K562 (cell line): Measurements from ENCODE around the gene ENC1. TPM values are rescaled to one million over a fixed set of nuclear protein-coding genes. Genes with fewer than 3 reads are reported as not detected.

Source experiments
- ATAC-seq: fragments of 200-7000 bp; cut with Tn5 transposase; 3 replicates; pipeline ENCODE4 v1.9.1; 2020; ENCODE audit warnings: moderate library complexity
- BruUV-seq: library from RNA; stranded (reverse); fragments of 400-500 nt; replicated peaks from 2 replicates; lab custom pipeline; 2021; lab: Mats Ljungman, UMichigan
- CTCF ChIA-PET: fragments of 300-600 bp; formaldehyde crosslinking; extraction: SDS; loops from one replicate; lab custom pipeline; 2021; ENCODE audit warnings: low intra/inter-chr PET ratio; lab: Yijun Ruan, JAX
- POLR2A ChIA-PET: fragments of 300-600, 350-650 bp; sonication (Branson Sonifier 250); formaldehyde crosslinking; extraction: SDS; loops from one replicate; lab custom pipeline; 2021; ENCODE audit warnings: antibody characterized with exemption, inconsistent platforms; lab: Yijun Ruan, JAX
- DNase-seq, 4 experiments: peaks; one replicate each; pipeline versions ENCODE4 v3.0.0 to v3.0.0-alpha.2; 2011 to 2018; ENCODE audit warnings: low spot score in 3 of 4, mixed read lengths in 3 of 4; ENCODE audit errors: extremely low read depth in 1 of 4
- FAIRE-seq: peaks from 2 replicates; lab custom pipeline; 2011; peaks lifted over from hg19 to GRCh38; lab: Jason Lieb, UNC
- H2AFZ ChIP-seq: 2 replicates; pipeline ENCODE4 v1.6.0; 2011; ENCODE audit warnings: low read depth, low read length, control low read depth, inconsistent platforms
- H3K27ac ChIP-seq: fragments of 200-600 bp; 3 replicates; pipeline ENCODE4 v1.8.0; 2011; ENCODE audit warnings: low read depth, mild to moderate bottlenecking, control low read depth, inconsistent platforms, low read length, moderate library complexity, mixed read lengths; ENCODE audit errors: extremely low read depth
- H3K27me3 ChIP-seq, 2 experiments: fragments of 300-600 bp in 1 of 2; 2 replicates in 1 of 2; 3 replicates in 1 of 2; pipeline versions ENCODE4 v1.6.0 to v1.8.0; 2011; ENCODE audit warnings: inconsistent platforms in 2 of 2, low read length in 2 of 2, mild to moderate bottlenecking in 1 of 2, mixed read lengths in 1 of 2, moderate library complexity in 1 of 2; ENCODE audit not compliant: control insufficient read depth in 2 of 2, insufficient read depth in 2 of 2
- H3K36me3 ChIP-seq: fragments of 300-600 bp; 3 replicates; pipeline ENCODE4 v1.8.0; 2011; ENCODE audit warnings: mild to moderate bottlenecking, low read length, inconsistent platforms; ENCODE audit not compliant: control insufficient read depth, insufficient read depth
- H3K4me1 ChIP-seq, 2 experiments: fragments of 200-600 bp in 1 of 2; replicated peaks in 1 of 2; 2 replicates in 1 of 2; 3 replicates in 1 of 2; pipeline versions ENCODE4 v1.5.1 to v1.8.0; 2011; ENCODE audit warnings: inconsistent platforms in 2 of 2, low read length in 2 of 2, mild to moderate bottlenecking in 1 of 2, mixed read lengths in 1 of 2, moderate library complexity in 1 of 2; ENCODE audit not compliant: control insufficient read depth in 2 of 2, insufficient read depth in 2 of 2
- H3K4me2 ChIP-seq: 2 replicates; pipeline ENCODE4 v1.6.1; 2011; ENCODE audit warnings: low read length, control low read depth, inconsistent platforms, mixed read lengths; ENCODE audit not compliant: insufficient read depth
- H3K4me3 ChIP-seq: fragments of 200-600 bp; sonication (generic), shearing (Covaris generic); 2 replicates; pipeline ENCODE4 v1.5.1; 2016; ENCODE audit warnings: control low read depth, inconsistent platforms
- H3K79me2 ChIP-seq: fragments of 200-600 bp; 3 replicates; pipeline ENCODE4 v1.8.0; 2011; ENCODE audit warnings: low read length, inconsistent platforms; ENCODE audit not compliant: control insufficient read depth, insufficient read depth
- H3K9ac ChIP-seq, 2 experiments: 2 replicates each; pipeline versions ENCODE4 v1.6.0 to v1.6.1; 2011; ENCODE audit warnings: low read depth in 2 of 2, low read length in 2 of 2, control low read depth in 1 of 2, inconsistent platforms in 1 of 2, mild to moderate bottlenecking in 1 of 2, mixed read lengths in 1 of 2; ENCODE audit not compliant: insufficient read depth in 1 of 2
- H3K9me1 ChIP-seq: one replicate; pipeline ENCODE4 v1.6.0; 2011; ENCODE audit warnings: inconsistent platforms, mild to moderate bottlenecking, low read length, moderate library complexity; ENCODE audit not compliant: control insufficient read depth, insufficient read depth
- H3K9me3 ChIP-seq: replicated peaks from 2 replicates; pipeline ENCODE4 v1.5.1; 2011; ENCODE audit warnings: low read depth, low read length, inconsistent platforms; ENCODE audit not compliant: control insufficient read depth, insufficient read depth
- H4K20me1 ChIP-seq: replicated peaks from 2 replicates; pipeline ENCODE4 v1.6.1; 2011; ENCODE audit warnings: low read length, inconsistent platforms, mixed read lengths; ENCODE audit not compliant: control insufficient read depth, insufficient read depth
- ATF1 ChIP-seq, 2 experiments: fragments of 450-650 bp in 1 of 2; IDR thresholded peaks; 2 replicates each; pipeline ENCODE4 v1.6.1; 2016; ENCODE audit warnings: missing compliant biosample characterization in 1 of 2, missing genetic modification characterization in 1 of 2
- BHLHE40 ChIP-seq: IDR thresholded peaks from 2 replicates; pipeline ENCODE4 v1.6.1; 2011; ENCODE audit warnings: low read length, improper control_type of control experiment
- CCAR2 ChIP-seq: fragments of 200-400 bp; formaldehyde crosslinking; IDR thresholded peaks from 2 replicates; pipeline ENCODE4 v1.6.1; 2017; ENCODE audit warnings: mild to moderate bottlenecking, low read depth, low read length
- CEBPB ChIP-seq: fragments of 450-650 bp; IDR thresholded peaks from 2 replicates; pipeline ENCODE4 v1.6.1; 2016; ENCODE audit warnings: missing genetic modification characterization, missing compliant biosample characterization
- ESRRA ChIP-seq: fragments of 450-650 bp; IDR thresholded peaks from 2 replicates; pipeline ENCODE4 v1.6.1; 2014; ENCODE audit warnings: low read depth, mild to moderate bottlenecking, moderate library complexity, borderline replicate concordance
- ETS2 ChIP-seq: IDR thresholded peaks from 2 replicates; pipeline ENCODE4 v1.6.1; 2016; ENCODE audit warnings: borderline replicate concordance, missing genetic modification characterization, mild to moderate bottlenecking, moderate library complexity, missing compliant biosample characterization; ENCODE audit not compliant: poor library complexity, severe bottlenecking
- LCOR ChIP-seq: sonication (generic); formaldehyde crosslinking; IDR thresholded peaks from 2 replicates; pipeline ENCODE4 v1.8.0; 2022; ENCODE audit warnings: mild to moderate bottlenecking, missing genetic modification reagents
- NFXL1 ChIP-seq: fragments of 450-650 bp; formaldehyde crosslinking; IDR thresholded peaks from 2 replicates; pipeline ENCODE4 v1.4.0; 2021; ENCODE audit warnings: mild to moderate bottlenecking
- POLR2B ChIP-seq: fragments of 450-650 bp; IDR thresholded peaks from 2 replicates; pipeline ENCODE4 v1.6.1; 2018; ENCODE audit warnings: low read depth; ENCODE audit not compliant: partially characterized antibody
- RCOR1 ChIP-seq, 2 experiments: IDR thresholded peaks; 2 replicates each; pipeline ENCODE4 v1.6.1; 2012; ENCODE audit warnings: low read depth in 2 of 2, low read length in 2 of 2, borderline replicate concordance in 1 of 2, improper control_type of control experiment in 1 of 2
- YBX1 ChIP-seq: fragments of 450-650 bp; IDR thresholded peaks from 2 replicates; pipeline ENCODE4 v1.7.1; 2016; ENCODE audit warnings: mild to moderate bottlenecking
- ZNF384 ChIP-seq: IDR thresholded peaks from 2 replicates; pipeline ENCODE4 v1.6.1; 2012; ENCODE audit warnings: low read depth, low read length, improper control_type of control experiment
- in situ Hi-C: fragments of 300-500 bp; cut with MboI; formaldehyde crosslinking; loops from 4 replicates; pipeline ENCODE4 v1.15.0; 2018; ENCODE audit warnings: inconsistent platforms, mixed read lengths
- intact Hi-C: fragments of 100-400 bp; cut with micrococcal nuclease; formaldehyde crosslinking; loops from 2 replicates; pipeline ENCODE4 v1.14.2; 2022
- polyA plus RNA-seq, 8 experiments: library from polyadenylated mRNA; depleted of rRNA in 4 of 8; stranded (reverse) in 5 of 8; unstranded in 3 of 8; fragments of >200 nt; fragmentation: Nextera tagmentation in 2 of 8; fragmentation: Illumina TruSeq in 1 of 8; extraction: Ambion mirVana in 2 of 8; extraction: Trizol in 1 of 8; gene quantifications; 2 replicates each; pipeline versions ENCODE4 v1.2.1 to v1.2.3, GENCODE V29; 2011 to 2014; ENCODE audit warnings: inconsistent platforms in 1 of 8, missing spikeins in 1 of 8
- total RNA-seq, 7 experiments: library from RNA; depleted of rRNA in 6 of 7; stranded (reverse); fragments of >200 nt in 6 of 7; fragmentation: Illumina TruSeq in 2 of 7; extraction: Trizol in 2 of 7; gene quantifications; 2 replicates each; pipeline versions ENCODE4 v1.2.1 to v1.2.3, GENCODE V29; 2011 to 2021; ENCODE audit warnings: low replicate concordance in 1 of 7
- TF ChIP-seq, protein P1 (sequence below), 2 experiments: fragments of 150-350 bp in 1 of 2; IDR thresholded peaks; 2 replicates each; pipeline ENCODE4 v1.6.1; 2012 to 2016; ENCODE audit warnings: low read depth in 2 of 2, low read length in 2 of 2, mild to moderate bottlenecking in 1 of 2, moderate library complexity in 1 of 2
- TF ChIP-seq, protein P2 (sequence below): sonication (generic); formaldehyde crosslinking; IDR thresholded peaks from 2 replicates; pipeline ENCODE4 v1.8.0; 2022; ENCODE audit warnings: mild to moderate bottlenecking, missing genetic modification reagents

Gene ENC1
- total and polyA plus RNA-seq, 9 of the 15 experiments (the other 6 are each of a cell fraction or from before 2014, with no cell fraction given) = 0.17 to 3.2 (median 0.97) TPM

- ChIA-PET POLR2A (no interaction called here), CTCF (interaction anchor here (0.6 kb wide), 1 partner anchor 235 kb away, joined by 5 read pairs; no protein-coding TSS in a partner anchor)
- no peaks in the 10 kb centered on the region for H3K9me3 ChIP-seq
- no peak overlapping the region for H3K27ac ChIP-seq
- BruUV-seq = no TSS peak
- no peak overlapping the region for H2AFZ ChIP-seq
- intact Hi-C loops = no loop called here
- TF ChIP-seq YBX1 = no peak
- TF ChIP-seq RCOR1 (IDR thresholded peaks at IDR 0.05; ENCODE audit: borderline replicate concordance in 1 of 2, low read depth in 2 of 2, low read length in 2 of 2) = no peak
- TF ChIP-seq CCAR2 = no peak
- no peak for TF ChIP-seq ESRRA
- TF ChIP-seq, protein P1, sequence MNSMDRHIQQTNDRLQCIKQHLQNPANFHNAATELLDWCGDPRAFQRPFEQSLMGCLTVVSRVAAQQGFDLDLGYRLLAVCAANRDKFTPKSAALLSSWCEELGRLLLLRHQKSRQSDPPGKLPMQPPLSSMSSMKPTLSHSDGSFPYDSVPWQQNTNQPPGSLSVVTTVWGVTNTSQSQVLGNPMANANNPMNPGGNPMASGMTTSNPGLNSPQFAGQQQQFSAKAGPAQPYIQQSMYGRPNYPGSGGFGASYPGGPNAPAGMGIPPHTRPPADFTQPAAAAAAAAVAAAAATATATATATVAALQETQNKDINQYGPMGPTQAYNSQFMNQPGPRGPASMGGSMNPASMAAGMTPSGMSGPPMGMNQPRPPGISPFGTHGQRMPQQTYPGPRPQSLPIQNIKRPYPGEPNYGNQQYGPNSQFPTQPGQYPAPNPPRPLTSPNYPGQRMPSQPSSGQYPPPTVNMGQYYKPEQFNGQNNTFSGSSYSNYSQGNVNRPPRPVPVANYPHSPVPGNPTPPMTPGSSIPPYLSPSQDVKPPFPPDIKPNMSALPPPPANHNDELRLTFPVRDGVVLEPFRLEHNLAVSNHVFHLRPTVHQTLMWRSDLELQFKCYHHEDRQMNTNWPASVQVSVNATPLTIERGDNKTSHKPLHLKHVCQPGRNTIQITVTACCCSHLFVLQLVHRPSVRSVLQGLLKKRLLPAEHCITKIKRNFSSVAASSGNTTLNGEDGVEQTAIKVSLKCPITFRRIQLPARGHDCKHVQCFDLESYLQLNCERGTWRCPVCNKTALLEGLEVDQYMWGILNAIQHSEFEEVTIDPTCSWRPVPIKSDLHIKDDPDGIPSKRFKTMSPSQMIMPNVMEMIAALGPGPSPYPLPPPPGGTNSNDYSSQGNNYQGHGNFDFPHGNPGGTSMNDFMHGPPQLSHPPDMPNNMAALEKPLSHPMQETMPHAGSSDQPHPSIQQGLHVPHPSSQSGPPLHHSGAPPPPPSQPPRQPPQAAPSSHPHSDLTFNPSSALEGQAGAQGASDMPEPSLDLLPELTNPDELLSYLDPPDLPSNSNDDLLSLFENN (IDR thresholded peaks at IDR 0.05; ENCODE audit: low read depth in 2 of 2, low read length in 2 of 2) = no peak
- TF ChIP-seq POLR2B = no peak
- no peak for TF ChIP-seq NFXL1 (CRISPR knock-in tag)
- TF ChIP-seq LCOR (CRISPR knock-in tag) = no peak
- no peak for TF ChIP-seq ETS2 (tag)
- TF ChIP-seq, protein P2, sequence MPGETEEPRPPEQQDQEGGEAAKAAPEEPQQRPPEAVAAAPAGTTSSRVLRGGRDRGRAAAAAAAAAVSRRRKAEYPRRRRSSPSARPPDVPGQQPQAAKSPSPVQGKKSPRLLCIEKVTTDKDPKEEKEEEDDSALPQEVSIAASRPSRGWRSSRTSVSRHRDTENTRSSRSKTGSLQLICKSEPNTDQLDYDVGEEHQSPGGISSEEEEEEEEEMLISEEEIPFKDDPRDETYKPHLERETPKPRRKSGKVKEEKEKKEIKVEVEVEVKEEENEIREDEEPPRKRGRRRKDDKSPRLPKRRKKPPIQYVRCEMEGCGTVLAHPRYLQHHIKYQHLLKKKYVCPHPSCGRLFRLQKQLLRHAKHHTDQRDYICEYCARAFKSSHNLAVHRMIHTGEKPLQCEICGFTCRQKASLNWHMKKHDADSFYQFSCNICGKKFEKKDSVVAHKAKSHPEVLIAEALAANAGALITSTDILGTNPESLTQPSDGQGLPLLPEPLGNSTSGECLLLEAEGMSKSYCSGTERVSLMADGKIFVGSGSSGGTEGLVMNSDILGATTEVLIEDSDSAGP (CRISPR knock-in tag) = no peak
- TF ChIP-seq CEBPB (tag) = no peak
- TF ChIP-seq ATF1 (CRISPR knock-in tag; IDR thresholded peaks at IDR 0.05) = no peak
- TF ChIP-seq ATF1 (tag; IDR thresholded peaks at IDR 0.05) = no peak
- TF ChIP-seq ZNF384 = no peak
- no peak for TF ChIP-seq BHLHE40
- no peaks in the 10 kb centered on the region for H3K36me3 ChIP-seq
- no peaks in the 10 kb centered on the region for H3K4me1 ChIP-seq
- in situ Hi-C loops = no loop called here
- H3K79me2 ChIP-seq = no peaks in the 10 kb centered on the region
- no peaks in the 10 kb centered on the region for H4K20me1 ChIP-seq
- DNase-seq (no peak), ATAC-seq (no peak), FAIRE-seq (no peak)
- no peaks in the 10 kb centered on the region for H3K9me1 ChIP-seq
- H3K27me3 ChIP-seq = peaks cover 0 to 21% of the 10 kb centered on the region in 2 experiments; a peak in 3 of 5 replicates
- H3K4me3 ChIP-seq = no peak overlapping the region
- no peak overlapping the region for H3K9ac ChIP-seq
- H3K4me2 ChIP-seq = no peak overlapping the region
These were observed 15.2 kb upstream of the ENC1 start for GRCh38 chr5:74655716-74656115.
